ENCODE measurements around the gene ZBTB7C. TPM values are rescaled to one million over a fixed set of nuclear protein-coding genes. Genes with fewer than 3 reads are reported as not detected.

The ZBTB7C gene
- total RNA-seq, 2 donors from 2014 or later = not detected

DNA sequence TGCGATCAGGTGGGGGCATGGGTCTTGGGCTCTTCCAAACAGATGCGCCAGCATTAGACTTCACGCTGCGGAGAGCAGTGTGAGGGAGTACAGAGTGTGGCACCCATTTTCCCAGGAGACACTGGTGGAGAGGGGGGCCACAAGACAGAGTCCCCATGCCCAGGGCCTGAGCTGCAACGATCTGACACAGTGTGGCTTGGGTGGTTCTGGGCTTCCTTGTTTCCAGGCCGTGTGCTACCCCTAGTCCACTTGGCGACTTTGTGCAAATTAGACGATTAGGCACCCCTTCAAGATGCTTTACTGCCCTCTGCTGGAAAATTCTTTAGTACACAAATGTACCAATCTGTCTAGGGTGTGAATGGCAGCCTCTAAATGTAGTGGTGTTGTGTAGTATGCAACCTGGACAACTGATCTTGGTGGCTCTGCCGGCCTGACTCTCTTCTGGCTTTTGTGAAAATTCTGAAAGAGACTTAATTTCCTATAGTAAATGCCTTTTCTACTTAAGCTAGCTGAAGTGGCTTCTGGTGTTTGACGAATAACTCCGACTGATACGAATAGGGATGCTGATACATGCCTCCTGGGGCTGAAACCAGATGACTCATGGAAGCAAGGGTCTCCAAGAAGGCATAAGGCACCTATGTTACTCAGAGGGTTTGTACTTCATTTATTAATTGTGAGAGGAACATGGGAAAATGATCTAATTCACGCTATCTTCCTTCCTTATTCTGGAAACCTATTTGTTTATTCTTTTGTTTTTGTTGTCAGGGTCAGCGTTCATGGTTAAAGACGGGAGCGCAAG, 386.5 kb downstream of the ZBTB7C start:
- peak; percentile 21 to 38 for DNase-seq (ENCODE audit: low spot score in 2 of 2)
- ATAC-seq = peak; percentile 66 to 73
- no peaks in the 10 kb centered on the region for H3K9me3 Mint-ChIP-seq
- no peaks in the 10 kb centered on the region for H3K36me3 Mint-ChIP-seq
- no peak overlapping the region for H3K27ac Mint-ChIP-seq

DNA sequence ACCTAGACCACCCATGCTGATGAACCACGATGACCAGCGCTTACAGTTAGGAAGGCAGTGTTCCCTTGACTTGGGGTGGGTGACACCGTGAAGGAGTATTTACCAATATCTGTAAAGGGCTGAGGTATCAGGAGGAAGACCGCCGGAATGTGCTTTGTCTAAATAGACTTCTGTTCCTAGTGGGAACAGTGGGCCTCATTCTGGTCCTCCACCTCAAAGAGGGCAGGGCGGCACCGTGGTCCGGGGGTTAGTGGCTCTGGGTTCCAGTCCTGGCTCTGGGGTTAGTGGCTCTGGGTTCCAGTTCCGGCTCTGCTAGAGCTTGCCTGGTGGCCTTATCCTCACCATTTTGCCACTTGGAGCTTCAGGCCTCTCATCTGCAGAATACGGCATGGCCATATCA, 387.2 kb downstream of the ZBTB7C start:
- Mint-ChIP-seq H3K27ac (no peak overlapping the region), H3K9me3 (no peaks in the 10 kb centered on the region), H3K36me3 (no peaks in the 10 kb centered on the region)
- ATAC-seq = no peak
- peak in 1 of 2 donors; percentile 9 for DNase-seq (ENCODE audit: low spot score in 2 of 2)

DNA sequence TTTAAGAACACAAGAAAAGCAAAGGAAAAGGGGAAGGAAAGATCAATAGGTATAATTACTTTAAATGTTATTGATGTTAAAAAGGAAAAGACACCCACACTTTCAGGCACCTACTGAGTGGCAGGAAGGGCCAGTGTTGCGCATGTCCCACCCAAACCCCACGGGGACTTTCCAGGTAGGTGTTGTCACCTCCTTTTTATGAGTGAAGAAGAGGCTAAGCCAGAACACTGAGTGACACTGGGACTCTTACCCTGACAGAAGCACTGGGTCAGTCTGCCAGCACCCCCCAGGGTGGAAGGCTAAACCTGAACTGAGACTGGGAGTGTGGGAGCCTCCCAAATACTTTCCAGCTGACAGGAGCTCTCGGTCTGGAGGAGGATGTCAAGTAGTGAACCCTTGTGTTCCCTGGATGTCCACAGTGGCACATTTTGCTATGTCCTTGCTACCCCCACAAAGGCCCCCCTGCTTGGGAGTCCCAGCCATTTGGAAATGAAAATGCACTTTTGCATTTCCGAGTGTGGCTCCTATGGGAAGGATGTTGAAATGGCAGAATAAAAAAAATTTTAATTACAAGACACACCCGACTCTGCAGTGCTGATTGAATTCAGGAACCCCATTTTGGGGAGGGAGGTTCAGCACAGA, 387.8 kb downstream of the ZBTB7C start:
- DNase-seq (ENCODE audit: low spot score in 2 of 2) (peak in 1 of 2 donors; percentile 6), ATAC-seq (no peak)
- Mint-ChIP-seq H3K9me3 (no peaks in the 10 kb centered on the region), H3K27ac (no peak overlapping the region), H3K36me3 (no peaks in the 10 kb centered on the region)

DNA sequence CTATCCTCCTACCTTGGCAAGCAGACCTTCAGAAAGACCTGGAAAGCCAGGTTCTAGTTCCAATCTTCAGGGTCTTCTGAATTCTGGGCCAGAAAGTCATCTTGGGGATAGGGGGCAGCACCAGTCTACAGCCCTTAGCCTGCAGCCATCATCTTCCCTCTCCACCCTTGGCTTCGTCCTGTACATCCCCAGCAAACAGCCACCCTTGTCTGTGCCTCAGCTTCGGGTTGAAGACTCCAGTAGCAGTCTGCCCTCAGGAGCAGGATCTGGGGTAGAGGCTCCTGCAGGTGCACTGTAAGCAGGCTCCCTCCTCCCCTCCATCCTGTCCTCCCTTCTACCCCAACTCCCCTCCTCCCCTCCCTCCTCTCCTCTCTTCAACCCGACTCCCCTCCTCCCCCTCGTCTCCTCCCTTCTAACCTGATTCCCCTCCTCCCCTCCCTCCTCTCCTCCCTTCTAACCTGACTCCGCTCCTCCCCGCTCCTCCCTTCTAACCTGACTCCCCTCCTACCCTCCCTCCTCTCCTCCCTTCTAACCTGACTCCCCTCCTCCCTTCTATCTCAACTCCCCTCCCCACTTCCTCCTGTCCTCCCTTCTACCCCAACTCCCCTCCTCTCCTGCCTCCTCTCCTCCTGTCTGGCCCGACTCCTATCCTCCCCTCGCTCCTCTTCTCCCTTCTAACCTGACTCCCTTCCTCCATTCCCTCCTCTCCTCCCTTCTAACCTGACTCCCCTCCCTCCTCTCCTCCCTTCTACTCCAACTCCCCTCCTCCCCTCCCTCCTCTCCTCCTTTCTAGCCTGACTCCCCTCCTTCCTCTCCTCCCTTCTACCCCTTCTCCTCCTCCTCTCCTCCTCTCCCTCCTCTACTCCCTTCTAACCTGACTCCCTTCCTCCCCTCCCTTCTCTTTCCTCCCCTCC, 388.6 kb downstream of the ZBTB7C start:
- ATAC-seq (no peak), DNase-seq (ENCODE audit: low spot score in 2 of 2) (peak in 1 of 2 donors; percentile 33)
- no peak overlapping the region for H3K27ac Mint-ChIP-seq
- H3K36me3 Mint-ChIP-seq = no peaks in the 10 kb centered on the region
- no peaks in the 10 kb centered on the region for H3K9me3 Mint-ChIP-seq

DNA sequence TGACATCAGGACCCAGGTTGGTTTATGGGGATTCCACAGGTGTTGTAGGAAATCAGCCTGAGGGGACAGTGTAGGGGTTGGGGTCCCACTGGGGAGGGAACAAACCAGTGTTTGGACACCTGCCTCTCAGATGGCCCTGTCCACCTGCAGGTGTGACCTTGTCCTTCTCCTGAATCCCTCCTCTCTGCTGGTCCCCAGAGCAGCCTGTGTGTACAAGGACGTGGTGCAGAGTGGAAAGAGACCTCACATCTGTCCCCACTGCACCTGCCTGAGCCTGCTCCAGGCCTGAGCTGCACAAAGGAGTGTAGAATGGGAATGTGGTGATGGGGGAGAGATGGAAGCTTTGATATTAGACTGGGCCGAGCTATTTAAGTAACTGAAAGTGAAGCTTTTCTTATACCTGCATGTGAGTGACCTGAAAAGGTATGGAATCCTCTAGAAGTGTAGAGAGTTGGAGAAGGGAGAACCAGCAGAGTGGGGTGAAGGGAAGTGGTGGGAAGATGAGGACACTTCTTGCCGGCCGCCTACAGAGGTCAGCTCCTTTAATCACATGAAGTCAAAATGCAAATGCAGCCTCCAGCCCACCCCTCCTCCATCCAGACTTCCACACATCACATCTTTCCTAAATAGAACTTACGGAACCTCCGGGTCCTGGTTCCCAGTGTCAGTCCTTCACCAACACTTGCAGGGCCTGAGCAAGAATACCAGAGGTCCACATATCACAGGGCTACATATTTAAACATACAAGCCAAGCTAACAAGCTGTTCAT, 389.4 kb downstream of the ZBTB7C start:
- Mint-ChIP-seq H3K36me3 (no peaks in the 10 kb centered on the region), H3K9me3 (peaks cover 3% of the 10 kb centered on the region in 2 donors), H3K27ac (no peak overlapping the region)
- DNase-seq (ENCODE audit: low spot score in 2 of 2) = peak in 1 of 2 donors; percentile 23
- no peak for ATAC-seq

DNA sequence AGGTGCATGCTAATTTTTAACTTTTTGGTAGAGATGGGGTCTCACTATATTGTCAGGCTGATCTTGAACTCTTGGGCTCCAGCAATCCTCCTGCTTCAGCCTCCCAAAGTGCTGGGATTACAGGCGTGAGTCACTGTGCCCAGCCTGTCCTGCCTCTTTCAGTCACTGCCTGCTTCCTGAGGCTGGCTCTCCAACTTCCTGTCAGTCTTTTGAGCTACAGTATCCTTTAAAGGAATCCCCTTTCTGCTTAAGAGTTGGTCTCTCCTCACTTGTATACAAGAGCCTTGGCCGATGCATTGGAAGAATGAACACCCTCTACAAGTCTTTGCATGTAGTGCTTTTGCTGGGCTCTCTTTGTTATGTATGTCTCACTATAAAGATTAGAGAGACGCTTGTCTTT, 390.3 kb downstream of the ZBTB7C start:
- peaks cover 6 to 7% of the 10 kb centered on the region in 2 donors for H3K9me3 Mint-ChIP-seq
- H3K36me3 Mint-ChIP-seq = no peaks in the 10 kb centered on the region
- ATAC-seq (no peak), DNase-seq (ENCODE audit: low spot score in 2 of 2) (peak in 1 of 2 donors; percentile 7)
- H3K27ac Mint-ChIP-seq = no peak overlapping the region

DNA sequence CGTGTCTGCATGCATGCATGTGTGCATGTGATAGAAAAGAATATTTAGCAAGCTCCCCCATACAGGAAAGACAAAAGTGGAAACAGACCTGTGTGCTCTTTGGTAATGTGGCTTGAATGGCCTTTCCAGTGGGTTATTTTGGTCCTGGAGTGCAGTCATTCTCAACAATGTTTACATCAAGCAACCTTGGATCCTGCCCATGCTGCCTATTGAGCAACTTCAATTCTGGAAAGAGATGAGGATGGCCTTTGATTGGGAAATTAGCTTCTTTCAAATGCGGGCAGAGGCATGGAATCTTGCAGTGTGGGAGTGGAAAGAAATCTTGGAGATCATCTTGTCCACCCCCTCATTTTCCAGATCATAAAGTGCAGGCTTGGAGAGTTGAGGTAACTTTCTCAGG, 391.5 kb downstream of the ZBTB7C start:
- DNase-seq (ENCODE audit: low spot score in 2 of 2) (no peak), ATAC-seq (no peak)
- Mint-ChIP-seq H3K9me3 (peaks cover 6 to 7% of the 10 kb centered on the region in 2 donors), H3K27ac (no peak overlapping the region), H3K36me3 (no peaks in the 10 kb centered on the region)

DNA sequence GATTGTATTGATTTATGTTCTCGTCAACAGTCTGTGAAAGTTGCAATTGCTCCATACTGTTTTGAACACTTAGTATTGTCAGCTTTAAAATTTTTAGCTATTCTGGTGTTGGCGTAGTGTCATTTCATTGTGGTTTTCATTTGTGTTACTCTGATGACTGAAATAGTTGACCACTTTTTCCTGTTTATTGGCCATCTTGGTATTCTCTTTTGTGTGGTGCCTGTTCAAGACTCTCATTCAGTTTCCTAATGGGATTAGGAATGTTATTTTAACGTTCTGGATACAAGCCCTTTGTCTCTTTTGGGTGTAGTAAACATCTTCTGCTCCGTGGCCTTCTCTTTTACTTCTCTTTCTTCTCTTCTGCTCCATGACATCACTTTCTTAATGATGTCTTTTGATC, 396.0 kb downstream of the ZBTB7C start:
- H3K27ac Mint-ChIP-seq = no peak overlapping the region
- ATAC-seq (no peak), DNase-seq (ENCODE audit: low spot score in 2 of 2) (no peak)
- no peaks in the 10 kb centered on the region for H3K36me3 Mint-ChIP-seq
- H3K9me3 Mint-ChIP-seq = peaks cover 6 to 7% of the 10 kb centered on the region in 2 donors

DNA sequence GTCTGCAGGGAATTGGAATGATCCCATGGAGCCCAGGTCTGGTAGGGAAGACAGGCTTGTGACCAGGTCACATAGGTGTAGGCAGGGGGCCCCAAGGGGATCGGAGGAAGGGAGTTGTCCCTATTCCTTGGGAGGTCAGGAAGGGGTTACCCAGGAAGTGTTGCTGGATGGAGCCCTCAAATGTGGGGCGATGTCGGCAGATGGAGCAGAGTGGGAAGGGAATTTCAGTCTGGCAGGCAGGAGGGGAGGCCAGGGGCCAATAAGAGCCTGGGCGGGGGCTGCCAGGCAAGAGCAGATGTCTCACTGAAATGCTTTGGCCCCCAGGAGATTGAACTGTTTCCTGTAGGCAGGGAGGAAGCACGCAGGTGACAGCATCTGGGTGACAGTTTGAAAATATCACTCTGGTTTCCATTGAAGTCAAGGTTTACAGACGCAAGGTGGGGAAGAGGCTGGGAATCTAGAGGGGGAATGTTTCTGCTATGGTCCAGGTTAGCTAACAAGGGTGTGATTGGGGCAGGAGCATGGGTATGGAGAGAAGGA, 397.2 kb downstream of the ZBTB7C start:
- no peaks in the 10 kb centered on the region for H3K36me3 Mint-ChIP-seq
- no peak for DNase-seq (ENCODE audit: low spot score in 2 of 2)
- no peak for ATAC-seq
- peak overlapping the region; percentile 7 to 62 for H3K27ac Mint-ChIP-seq
- peaks cover 6 to 7% of the 10 kb centered on the region in 2 donors for H3K9me3 Mint-ChIP-seq

DNA sequence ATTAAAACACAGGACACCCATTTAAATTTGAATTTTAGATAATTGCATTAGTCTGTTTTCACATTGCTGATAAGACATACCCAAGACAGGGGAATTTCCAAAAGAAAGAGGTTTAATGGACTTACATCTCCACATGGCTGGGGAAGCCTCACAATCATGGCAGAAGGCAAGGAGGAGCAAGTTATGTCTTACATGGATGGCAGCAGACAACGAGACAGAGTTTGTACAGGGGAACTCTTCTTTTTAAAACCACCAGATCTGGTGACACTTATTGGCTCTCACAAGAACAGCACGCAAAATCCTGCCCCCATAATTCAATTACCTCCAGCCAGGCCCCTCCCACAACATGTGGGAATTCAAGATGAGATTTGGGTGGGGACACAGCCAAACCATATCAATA, 398.9 kb downstream of the ZBTB7C start:
- Mint-ChIP-seq H3K9me3 (peaks cover 6 to 7% of the 10 kb centered on the region in 2 donors), H3K27ac (no peak overlapping the region), H3K36me3 (no peaks in the 10 kb centered on the region)
- DNase-seq (ENCODE audit: low spot score in 2 of 2) = no peak
- no peak for ATAC-seq

DNA sequence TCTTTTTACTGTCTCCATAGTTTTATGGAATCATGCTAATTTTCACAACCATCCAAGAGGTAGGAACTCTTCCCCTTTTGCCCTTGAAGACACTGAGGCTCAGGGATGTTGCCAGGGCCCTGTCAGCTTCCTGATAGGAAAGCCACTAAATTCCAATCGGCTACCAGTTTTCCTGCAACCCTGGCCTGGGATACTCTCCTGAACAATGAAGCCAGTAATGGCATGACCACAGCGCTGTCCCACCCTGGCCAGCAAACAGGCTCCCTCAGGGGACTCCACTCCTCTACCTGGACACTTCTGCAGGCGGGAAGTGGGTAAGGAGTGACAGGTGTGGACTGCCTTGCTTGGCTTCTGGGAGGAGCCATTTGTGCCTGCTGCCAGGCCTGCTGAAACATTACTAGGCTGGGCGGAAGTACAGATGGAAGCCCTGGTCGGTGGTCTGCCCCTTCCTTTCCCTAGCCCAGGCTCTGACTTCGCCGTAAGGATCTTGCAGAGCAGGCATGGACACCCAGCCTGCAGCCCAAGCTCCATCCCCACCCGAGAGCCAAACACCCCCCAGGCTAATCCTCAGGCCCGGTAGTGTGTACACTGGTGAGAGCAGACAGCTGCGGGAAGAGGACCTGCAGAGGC, 400.0 kb downstream of the ZBTB7C start:
- Mint-ChIP-seq H3K27ac (no peak overlapping the region), H3K36me3 (no peaks in the 10 kb centered on the region), H3K9me3 (no peaks in the 10 kb centered on the region)
- ATAC-seq = no peak
- DNase-seq (ENCODE audit: low spot score in 2 of 2) = peak in 1 of 2 donors; percentile 39

DNA sequence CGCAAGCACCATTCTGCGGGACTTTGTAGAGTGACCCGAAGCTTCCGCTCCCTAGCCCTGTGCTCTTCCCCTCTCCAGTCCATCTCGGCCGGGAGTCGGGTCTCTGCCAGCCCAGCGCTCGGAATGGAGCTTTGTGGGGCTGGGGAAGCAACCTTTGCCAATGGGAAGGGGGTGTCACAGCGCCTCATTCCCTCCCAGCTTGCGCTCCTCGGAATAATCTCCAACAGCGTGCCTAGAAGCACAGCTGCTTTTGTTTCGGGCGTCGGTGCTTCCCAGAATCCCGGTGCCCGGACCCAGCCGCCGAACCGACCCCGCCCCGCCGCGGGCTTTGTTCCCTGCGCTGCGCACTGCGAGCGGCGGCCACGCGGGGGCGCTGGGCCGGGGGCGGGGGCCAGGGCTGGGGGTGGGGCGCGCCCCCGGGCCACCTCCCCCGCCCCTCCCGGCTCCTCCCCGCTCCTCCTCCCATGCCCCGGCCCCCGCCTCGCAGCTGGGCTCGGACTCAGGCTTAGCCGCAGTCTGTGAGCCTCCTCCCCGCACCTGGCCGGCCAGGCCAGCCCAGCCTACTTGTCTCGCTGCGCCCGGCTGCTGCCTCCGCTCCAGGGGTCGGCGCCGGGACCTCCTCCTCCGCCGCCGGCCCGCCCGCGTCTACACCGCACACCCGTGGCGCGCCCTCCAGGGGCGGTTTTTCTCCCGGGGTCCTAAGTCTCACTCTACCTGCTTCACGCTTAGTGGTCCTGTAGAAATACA, 401.1 kb downstream of the ZBTB7C start:
- H3K27ac Mint-ChIP-seq = no peak overlapping the region
- H3K36me3 Mint-ChIP-seq = no peaks in the 10 kb centered on the region
- H3K9me3 Mint-ChIP-seq = no peaks in the 10 kb centered on the region
- peak; percentile 74 to 89 for ATAC-seq
- DNase-seq (ENCODE audit: low spot score in 2 of 2) = peak; percentile 45 to 52

DNA sequence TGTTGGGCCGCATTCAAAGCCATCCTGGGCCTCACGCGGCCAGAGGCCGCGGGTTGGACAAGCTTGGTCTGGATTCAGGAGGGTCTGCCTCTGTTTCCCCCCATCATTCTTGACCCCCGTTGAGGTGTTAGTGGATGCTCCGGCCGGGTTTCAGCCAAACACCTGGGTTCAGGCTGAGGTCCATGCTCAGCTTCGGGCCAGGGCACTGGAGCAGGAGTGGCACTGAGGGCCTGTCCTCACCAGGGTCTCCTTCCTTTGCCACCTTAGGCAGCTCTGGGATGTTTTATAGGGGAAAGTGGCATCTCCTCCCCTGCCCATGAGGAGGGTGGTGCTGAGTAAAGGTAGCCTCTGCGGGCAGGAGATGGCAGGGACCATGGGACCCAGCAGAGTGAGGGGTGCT, 401.8 kb downstream of the ZBTB7C start:
- H3K9me3 Mint-ChIP-seq = no peaks in the 10 kb centered on the region
- no peak for DNase-seq (ENCODE audit: low spot score in 2 of 2)
- no peak for ATAC-seq
- H3K27ac Mint-ChIP-seq = no peak overlapping the region
- no peaks in the 10 kb centered on the region for H3K36me3 Mint-ChIP-seq

DNA sequence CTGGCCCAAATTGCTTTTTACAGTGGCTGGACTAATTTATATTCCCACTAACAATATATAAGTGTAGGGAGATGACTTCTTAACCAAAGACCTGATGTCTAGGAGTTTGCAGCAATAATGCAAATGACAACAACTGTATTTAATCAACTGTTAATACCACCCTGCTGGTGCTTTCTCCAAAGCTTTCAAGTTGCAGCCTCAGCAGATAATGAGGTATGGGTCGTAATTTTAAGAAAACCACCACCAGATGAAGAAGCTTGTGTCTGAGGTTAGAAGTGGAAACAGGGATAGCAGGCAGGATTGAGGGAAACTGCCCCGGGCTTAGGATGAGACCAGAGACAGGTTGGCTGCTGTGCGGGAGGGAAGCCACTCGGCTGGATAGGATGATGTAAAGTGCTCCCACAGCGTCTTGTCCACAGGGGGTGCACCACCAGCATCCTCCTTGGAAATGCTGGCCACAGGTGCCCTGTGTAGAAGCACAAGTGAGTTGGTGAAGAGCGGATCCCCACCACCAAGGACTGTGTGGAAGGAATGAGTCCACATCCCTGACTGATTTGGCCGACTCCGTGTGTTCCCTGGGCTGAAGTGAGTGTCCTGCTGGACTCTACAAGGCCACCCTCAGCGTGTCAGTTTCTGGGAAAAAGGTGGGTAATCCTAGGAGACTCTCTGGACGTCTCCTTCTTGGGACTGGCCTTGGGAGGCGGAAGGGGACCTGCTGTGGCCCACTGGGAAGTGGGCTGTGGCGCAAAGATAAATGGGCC, 402.6 kb downstream of the ZBTB7C start:
- H3K27ac Mint-ChIP-seq = no peak overlapping the region
- no peak for DNase-seq (ENCODE audit: low spot score in 2 of 2)
- no peak for ATAC-seq
- no peaks in the 10 kb centered on the region for H3K9me3 Mint-ChIP-seq
- no peaks in the 10 kb centered on the region for H3K36me3 Mint-ChIP-seq
